Upper lobe of left lung (tissue), 6 donors: ENCODE data around the gene ZAP70. TPM values are rescaled to one million over a fixed set of nuclear protein-coding genes. Genes with fewer than 3 reads are reported as not detected.
A peak's percentile ranks its signal among the peaks of the same experiment; 100 is the strongest.

Source experiments
- ATAC-seq, 2 donors: fragments of 200-7000 bp; cut with Tn5 transposase; one replicate each; pipeline ENCODE4 v1.9.1; 2022; ENCODE audit warnings: mild to moderate bottlenecking in 2 of 2, moderate library complexity in 2 of 2; ENCODE audit not compliant: low FRiP score in 2 of 2
- DNase-seq, 2 donors: peaks; one replicate each; pipeline ENCODE4 v3.0.0-alpha.2; 2019 to 2020
- H3K27ac ChIP-seq, 4 donors: fragments of 200-600 bp; sonication (generic); one replicate each; pipeline ENCODE4 v1.5.1; 2016 to 2019
- H3K27me3 ChIP-seq, 4 donors: fragments of 200-600 bp; sonication (generic); one replicate each; pipeline ENCODE4 v1.5.1; 2017 to 2019
- H3K36me3 ChIP-seq, 4 donors: fragments of 200-600 bp; sonication (generic); one replicate each; pipeline ENCODE4 v1.5.1; 2016 to 2019
- H3K4me1 ChIP-seq, 4 donors: fragments of 200-600 bp; sonication (generic); one replicate each; pipeline ENCODE4 v1.5.1; 2018 to 2019
- H3K4me3 ChIP-seq, 4 donors: fragments of 200-600 bp; sonication (generic); one replicate each; pipeline ENCODE4 v1.5.1; 2017 to 2019; ENCODE audit warnings: mild to moderate bottlenecking in 2 of 4, moderate library complexity in 1 of 4
- H3K9me3 ChIP-seq, 4 donors: fragments of 200-600 bp; sonication (generic); one replicate each; pipeline ENCODE4 v1.5.1; 2018 to 2019
- CTCF ChIP-seq, 6 experiments: fragments of 450-650 bp in 4 of 6; fragments of 200-600 bp in 2 of 6; sonication (generic) in 2 of 6; IDR thresholded peaks; one replicate each; pipeline ENCODE4 v1.5.1; 2016 to 2019; ENCODE audit warnings: antibody characterized with exemption in 6 of 6
- EP300 ChIP-seq, 4 donors: sonication (generic); formaldehyde crosslinking; IDR thresholded peaks; one replicate each; pipeline ENCODE4 v1.5.1; 2017; ENCODE audit warnings: antibody characterized with exemption in 4 of 4, control low read depth in 2 of 4
- POLR2A ChIP-seq, 4 donors: fragments of 450-650 bp; IDR thresholded peaks; one replicate each; pipeline ENCODE4 v1.5.1; 2016 to 2017; ENCODE audit warnings: antibody characterized with exemption in 4 of 4, mild to moderate bottlenecking in 2 of 4
- POLR2AphosphoS5 ChIP-seq, 2 donors: sonication (generic); formaldehyde crosslinking; IDR thresholded peaks; one replicate each; pipeline ENCODE4 v1.5.1; 2017; ENCODE audit warnings: antibody characterized with exemption in 2 of 2
- WGBS, 2 donors: methylation state at CpG; one replicate each; pipeline ENCODE4 v1.1.5; 2017 to 2018; 5-methylcytosine and 5-hydroxymethylcytosine counted together
- total RNA-seq, 6 donors: library from RNA; depleted of rRNA in 4 of 6; stranded (reverse); fragments of >200 nt in 4 of 6; gene quantifications; one replicate each; pipeline versions ENCODE4 v1.1.0 to v1.2.1, GENCODE V29; 2016 to 2021
- donor health status: DM: no; HTN: no; CAD: no; lungs with moderate emphysema.
- donor health status: DM: no; HTN: yes; CAD: no; lungs with severe emphysema.

Gene ZAP70
- total RNA-seq, 6 donors from 2014 or later: 6.4 to 88.0 (median 11.3) TPM

DNA sequence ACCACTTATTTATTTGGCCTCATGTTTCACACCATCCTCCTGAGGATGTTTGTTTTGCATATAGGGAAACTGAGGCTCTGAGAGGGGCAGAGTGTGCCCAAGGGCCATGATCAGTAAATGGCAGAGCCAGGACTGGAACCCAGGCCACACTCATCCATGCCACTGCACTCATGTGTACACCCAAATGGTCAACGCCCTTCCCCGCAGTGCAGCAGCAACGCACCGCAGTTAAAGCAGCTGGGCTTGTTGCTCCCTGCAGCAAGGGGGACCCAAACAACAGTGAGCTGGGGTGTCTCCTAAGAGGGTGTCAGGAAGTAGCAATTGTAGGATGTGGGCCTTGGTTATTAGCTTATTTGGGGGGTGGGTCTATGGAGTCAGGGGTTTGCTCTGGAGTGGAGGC, 36.6 kb downstream of the ZAP70 start:
- ATAC-seq: no peak
- peaks cover 0 to 6% (median 3%) of the 10 kb centered on the region in 4 donors for H3K36me3 ChIP-seq
- DNase-seq: no peak
- TF ChIP-seq POLR2AphosphoS5 (IDR thresholded peaks at IDR 0.05) (no peak), POLR2A (IDR thresholded peaks at IDR 0.05) (no peak), EP300 (IDR thresholded peaks at IDR 0.05) (no peak), CTCF (IDR thresholded peaks at IDR 0.05) (no peak)
- H3K4me1 ChIP-seq: no peaks in the 10 kb centered on the region
- H3K4me3 ChIP-seq: no peak overlapping the region
- 94 to 100% methylated on average over 3 to 4 of the region's 4 CpGs for WGBS, 2 donors
- H3K9me3 ChIP-seq: no peaks in the 10 kb centered on the region
- no peak overlapping the region for H3K27ac ChIP-seq
- no peaks in the 10 kb centered on the region for H3K27me3 ChIP-seq

GRCh38 chr2:97751752-97752151, 38.4 kb downstream of the ZAP70 start:
- H3K9me3 ChIP-seq: no peaks in the 10 kb centered on the region
- TF ChIP-seq POLR2AphosphoS5 (IDR thresholded peaks at IDR 0.05) (no peak), EP300 (IDR thresholded peaks at IDR 0.05) (no peak), CTCF (IDR thresholded peaks at IDR 0.05) (no peak), POLR2A (IDR thresholded peaks at IDR 0.05) (no peak)
- no peaks in the 10 kb centered on the region for H3K27me3 ChIP-seq
- H3K4me3 ChIP-seq: no peak overlapping the region
- no peak overlapping the region for H3K27ac ChIP-seq
- ATAC-seq (peak in 1 of 2 donors; percentile 67), DNase-seq (peak in 1 of 2 donors; percentile 44)
- peaks cover 3 to 22% (median 16%) of the 10 kb centered on the region in 4 donors for H3K36me3 ChIP-seq
- 52 to 61% methylated on average over 3 of the region's 3 CpGs for WGBS, 2 donors
- no peaks in the 10 kb centered on the region for H3K4me1 ChIP-seq

DNA sequence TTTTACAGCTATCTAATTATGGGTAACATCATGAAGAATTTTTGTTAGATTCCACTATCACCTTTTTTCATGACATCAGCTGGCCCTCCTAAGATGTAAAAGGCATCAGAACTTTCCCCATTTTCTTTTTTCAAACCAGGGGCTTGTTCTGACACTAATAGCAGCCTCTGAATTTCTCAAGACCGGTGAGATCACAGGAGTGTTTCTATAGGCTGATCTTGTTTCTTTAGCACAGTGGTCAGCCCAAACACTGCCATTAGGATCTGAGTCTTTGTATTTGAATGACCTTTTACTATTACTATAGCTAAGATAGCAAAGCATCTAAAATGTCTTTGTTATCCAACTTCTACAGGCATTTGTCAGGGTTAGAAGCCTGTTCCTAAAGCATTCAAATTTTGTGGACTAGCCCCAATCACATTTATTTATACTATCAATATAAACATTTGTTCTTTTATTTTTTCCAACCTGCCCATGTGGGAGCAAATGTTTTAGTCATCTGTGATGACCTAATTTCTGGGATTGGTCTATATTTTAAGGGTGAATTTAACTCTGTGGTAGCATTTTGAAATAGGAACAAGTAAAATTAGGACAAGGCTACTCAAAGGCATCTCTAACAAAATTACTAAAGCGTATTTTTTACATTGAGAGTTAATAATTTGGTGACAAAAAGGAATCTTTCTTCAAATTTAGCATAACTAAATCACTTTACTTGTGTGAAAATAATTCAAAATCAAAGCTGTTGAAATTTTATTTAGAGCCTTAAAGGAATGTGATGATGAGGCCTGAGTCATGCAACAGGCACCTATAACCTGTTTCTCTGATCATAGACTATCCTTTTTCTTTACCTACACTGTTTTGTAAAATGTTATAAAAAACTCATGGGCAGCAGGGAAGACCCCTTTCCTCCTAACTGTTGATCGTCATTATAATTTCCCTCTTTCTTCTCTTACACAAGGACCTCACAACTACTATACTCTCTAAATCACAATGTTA, 39.3 kb downstream of the ZAP70 start:
- H3K27ac ChIP-seq: no peak overlapping the region
- ATAC-seq (no peak), DNase-seq (no peak)
- H3K4me3 ChIP-seq: no peak overlapping the region
- no peaks in the 10 kb centered on the region for H3K9me3 ChIP-seq
- H3K36me3 ChIP-seq: peaks cover 9 to 31% (median 24%) of the 10 kb centered on the region in 4 donors
- H3K4me1 ChIP-seq: no peaks in the 10 kb centered on the region
- H3K27me3 ChIP-seq: no peaks in the 10 kb centered on the region
- TF ChIP-seq POLR2AphosphoS5 (IDR thresholded peaks at IDR 0.05) (no peak), CTCF (IDR thresholded peaks at IDR 0.05) (no peak), EP300 (IDR thresholded peaks at IDR 0.05) (no peak), POLR2A (IDR thresholded peaks at IDR 0.05) (no peak)
- whole genome bisulfite sequencing, 2 donors: 90 to 98% methylated on average over 3 of the region's 3 CpGs

GRCh38 chr2:97754690-97755346, 41.4 kb downstream of the ZAP70 start:
- H3K9me3 ChIP-seq: no peaks in the 10 kb centered on the region
- TF ChIP-seq POLR2A (IDR thresholded peaks at IDR 0.05) (no peak), POLR2AphosphoS5 (IDR thresholded peaks at IDR 0.05) (no peak), CTCF (IDR thresholded peaks at IDR 0.05) (no peak), EP300 (IDR thresholded peaks at IDR 0.05) (no peak)
- no peak overlapping the region for H3K4me3 ChIP-seq
- no peak for ATAC-seq
- peaks cover 20 to 52% (median 42%) of the 10 kb centered on the region in 4 donors for H3K36me3 ChIP-seq
- no peak overlapping the region for H3K27ac ChIP-seq
- H3K4me1 ChIP-seq: no peaks in the 10 kb centered on the region
- no peaks in the 10 kb centered on the region for H3K27me3 ChIP-seq
- 89 to 90% methylated on average over 12 of the region's 12 CpGs for WGBS, 2 donors
- DNase-seq: no peak
